Heart left ventricle (tissue), 13 donors: Measurements from ENCODE around the gene FSTL4.

ENCODE experiments used
- CTCF ChIP-seq, 12 donors: fragments of 200-600 bp; sonication (generic) in 4 of 12; IDR thresholded peaks; one replicate each; pipeline versions ENCODE4 v1.5.0 to v1.8.0; 2018 to 2022; ENCODE audit warnings: antibody characterized with exemption in 12 of 12, mild to moderate bottlenecking in 5 of 12
- POLR2A ChIP-seq, 2 donors: fragments of 450-650 bp; IDR thresholded peaks; one replicate each; pipeline ENCODE4 v1.6.1; 2017; ENCODE audit warnings: antibody characterized with exemption in 2 of 2, mild to moderate bottlenecking in 2 of 2, moderate library complexity in 2 of 2
- donor health status: ischemic (EF 13 %, LVEDD 7.1; RV severe dilation, severe dysfunction).
- donor health status: DM: no; HTN: yes; CAD: no.
- donor health status: DM: no; HTN: no; CAD: no.
- donor health status: ischemic (EF 25% LVEDD 6.9; RV normal size, moderate dysfunction).
- donor health status: ischemic (EF 25% LVEDD 5.7; RV mildly dilated, moderate dysfunction).
- donor health status: ischemic (EF 35%, LVEDD 5.7; RV mildly dilated, moderate dysfunction).
- donor health status: nonischemic (EF 11% LVEDD 7.7; RV severe dilation, severe dysfunction).
- donor health status: DM: yes; HTN: yes; CAD: no.
- donor health status: PGD.
- donor health status: ischemic (EF 29% LVEDD 5.4; RV normal size, mild dysfunction).
- donor health status: nonischemic (EF 23%, LVEDD 6.1; RV moderate dilation, normal function).

GRCh38 chr5:133179405-133179804, 432.9 kb downstream of the FSTL4 start:
- no peak for TF ChIP-seq CTCF (IDR thresholded peaks at IDR 0.05)
- TF ChIP-seq POLR2A (IDR thresholded peaks at IDR 0.05): no peak
